Skeletal muscle satellite cell (primary cell): ENCODE data around the gene NPAS3.
A peak's percentile ranks its signal among the peaks of the same experiment; 100 is the strongest.

ENCODE experiments used
- H3K27me3 ChIP-seq: 2 replicates; pipeline ENCODE4 v1.7.0; 2013; ENCODE audit warnings: low read length; ENCODE audit not compliant: control insufficient read depth, insufficient read depth
- H3K36me3 ChIP-seq: 2 replicates; pipeline ENCODE4 v1.7.0; 2013; ENCODE audit warnings: mild to moderate bottlenecking, control low read depth, low read length; ENCODE audit not compliant: insufficient read depth
- H3K4me1 ChIP-seq: 2 replicates; pipeline ENCODE4 v1.7.0; 2013; ENCODE audit warnings: low read length; ENCODE audit not compliant: control insufficient read depth, insufficient read depth
- H3K4me2 ChIP-seq: 2 replicates; pipeline ENCODE4 v1.7.0; 2013; ENCODE audit warnings: mild to moderate bottlenecking, low read length
- H3K4me3 ChIP-seq: 2 replicates; pipeline ENCODE4 v1.7.0; 2013; ENCODE audit warnings: low read length
- H3K9ac ChIP-seq: 2 replicates; pipeline ENCODE4 v1.7.0; 2013; ENCODE audit warnings: mild to moderate bottlenecking, low read depth, low read length, moderate library complexity
- H3K9me3 ChIP-seq: replicated peaks from 2 replicates; pipeline ENCODE4 v1.7.0; 2013; ENCODE audit warnings: mild to moderate bottlenecking, control low read depth, low read length

NPAS3 gene

DNA sequence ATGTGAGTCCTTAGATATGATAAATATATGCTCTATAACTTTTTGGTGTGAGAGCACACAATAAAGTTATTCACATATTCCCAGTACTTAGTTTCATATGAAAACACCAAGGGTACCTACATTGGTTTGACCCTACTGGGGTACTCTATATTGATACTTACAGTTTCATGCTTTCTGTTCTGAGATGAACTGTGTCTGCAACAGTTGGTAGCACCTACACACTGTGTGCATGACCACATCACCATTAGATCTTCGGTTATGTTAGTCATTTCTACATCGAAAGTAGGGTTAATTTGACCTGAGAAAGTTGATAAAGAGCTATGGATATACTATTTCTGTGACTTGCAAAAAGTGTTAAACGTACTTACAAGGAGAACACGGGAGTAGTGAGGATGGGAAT, 337.2 kb downstream of the NPAS3 start:
- Histone ChIP-seq H3K9ac (no peak overlapping the region), H3K27me3 (peaks cover 3% of the 10 kb centered on the region), H3K4me1 (peaks cover 6% of the 10 kb centered on the region), H3K36me3 (no peaks in the 10 kb centered on the region), H3K4me3 (no peak overlapping the region), H3K9me3 (no peaks in the 10 kb centered on the region), H3K4me2 (no peak overlapping the region)

DNA sequence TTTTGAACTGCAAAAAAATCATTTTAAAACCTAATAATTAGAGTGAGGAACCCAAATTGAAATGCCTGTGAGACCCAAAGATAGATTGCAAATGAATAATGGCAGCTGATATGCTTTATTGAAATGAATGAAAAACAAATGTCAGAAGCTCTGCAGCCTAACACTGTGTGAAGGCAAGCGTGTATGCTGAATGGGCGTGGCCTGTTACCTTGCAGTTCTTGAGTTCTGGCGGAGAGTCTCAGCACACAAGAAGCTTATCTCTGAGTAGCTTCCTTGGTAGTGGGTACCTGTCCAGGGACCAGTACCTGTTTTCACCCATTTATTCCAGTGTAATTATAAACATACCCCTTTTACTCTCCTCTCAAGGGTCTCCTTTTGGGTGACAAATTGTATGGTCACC, 341.2 kb downstream of the NPAS3 start:
- Histone ChIP-seq H3K9me3 (no peaks in the 10 kb centered on the region), H3K9ac (no peak overlapping the region), H3K4me2 (no peak overlapping the region), H3K27me3 (peaks cover 3% of the 10 kb centered on the region), H3K4me3 (no peak overlapping the region), H3K4me1 (peaks cover 16% of the 10 kb centered on the region), H3K36me3 (no peaks in the 10 kb centered on the region)

DNA sequence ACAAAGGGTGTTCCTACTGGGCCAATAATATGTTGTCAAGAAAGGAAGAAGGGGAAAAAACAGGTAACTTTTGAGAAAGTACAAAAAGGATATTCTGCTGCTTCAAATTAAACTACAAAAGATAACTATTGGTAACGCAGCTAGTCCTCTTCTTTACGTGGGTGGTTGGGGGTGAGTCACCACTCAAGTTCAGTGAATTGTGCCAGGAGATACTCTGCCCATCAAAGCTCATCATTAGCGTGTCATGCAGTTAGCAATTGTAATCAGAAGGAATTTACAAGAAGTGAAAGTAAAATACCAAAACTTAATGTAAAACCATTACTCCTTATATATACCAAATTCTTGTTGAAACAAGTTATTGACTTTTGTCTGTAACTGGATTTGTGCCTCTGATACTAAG, 342.0 kb downstream of the NPAS3 start:
- H3K4me1 ChIP-seq: peaks cover 16% of the 10 kb centered on the region
- no peaks in the 10 kb centered on the region for H3K9me3 ChIP-seq
- H3K4me3 ChIP-seq: no peak overlapping the region
- H3K36me3 ChIP-seq: no peaks in the 10 kb centered on the region
- peak overlapping the region; percentile 42 for H3K4me2 ChIP-seq
- no peak overlapping the region for H3K9ac ChIP-seq
- peaks cover 3% of the 10 kb centered on the region for H3K27me3 ChIP-seq

DNA sequence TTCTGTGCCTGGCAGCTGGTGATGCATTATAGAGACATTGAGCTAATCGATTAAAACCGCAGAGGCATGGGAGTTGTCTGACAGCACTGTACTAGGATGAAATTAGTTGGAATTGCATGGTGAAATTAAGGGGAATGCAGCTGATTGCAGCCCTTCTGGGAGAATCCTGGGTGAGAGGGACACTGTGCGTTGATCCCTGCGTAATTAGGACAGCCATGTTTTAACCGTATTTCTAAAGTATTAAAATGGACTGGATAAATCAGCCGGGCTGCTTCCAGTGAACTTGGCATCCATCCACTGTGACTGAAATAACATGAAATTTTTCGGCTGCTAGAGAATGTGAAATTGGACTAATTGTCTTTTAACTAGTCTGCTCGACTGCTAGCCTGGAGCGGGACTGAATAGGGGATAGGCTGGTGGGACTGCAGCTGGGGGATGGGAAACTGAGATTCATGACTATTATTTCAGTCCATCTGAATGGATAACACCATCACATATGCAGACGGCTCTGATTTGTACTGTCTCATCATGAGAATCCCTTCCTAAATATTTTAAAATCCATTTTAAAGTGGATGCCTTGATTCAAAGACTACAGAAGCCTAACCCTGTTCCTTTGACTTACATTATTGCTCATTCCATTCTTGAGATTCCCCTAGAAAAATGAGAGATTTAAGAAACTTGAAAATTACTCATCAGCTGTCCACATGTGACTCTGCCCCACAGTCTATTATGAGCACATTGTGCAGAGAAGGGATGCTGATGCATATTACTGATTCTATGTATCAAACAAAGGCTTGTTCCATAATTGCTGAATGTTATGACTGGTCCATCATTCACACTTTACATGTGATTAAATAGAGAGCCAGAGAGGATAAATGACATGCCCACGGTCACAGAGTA, 343.9 kb downstream of the NPAS3 start:
- H3K9me3 ChIP-seq: no peaks in the 10 kb centered on the region
- H3K4me2 ChIP-seq: peak overlapping the region; percentile 42
- H3K9ac ChIP-seq: no peak overlapping the region
- peak overlapping the region; percentile 36 for H3K4me3 ChIP-seq
- peaks cover 16% of the 10 kb centered on the region for H3K4me1 ChIP-seq
- H3K36me3 ChIP-seq: no peaks in the 10 kb centered on the region
- peaks cover 3% of the 10 kb centered on the region for H3K27me3 ChIP-seq

DNA sequence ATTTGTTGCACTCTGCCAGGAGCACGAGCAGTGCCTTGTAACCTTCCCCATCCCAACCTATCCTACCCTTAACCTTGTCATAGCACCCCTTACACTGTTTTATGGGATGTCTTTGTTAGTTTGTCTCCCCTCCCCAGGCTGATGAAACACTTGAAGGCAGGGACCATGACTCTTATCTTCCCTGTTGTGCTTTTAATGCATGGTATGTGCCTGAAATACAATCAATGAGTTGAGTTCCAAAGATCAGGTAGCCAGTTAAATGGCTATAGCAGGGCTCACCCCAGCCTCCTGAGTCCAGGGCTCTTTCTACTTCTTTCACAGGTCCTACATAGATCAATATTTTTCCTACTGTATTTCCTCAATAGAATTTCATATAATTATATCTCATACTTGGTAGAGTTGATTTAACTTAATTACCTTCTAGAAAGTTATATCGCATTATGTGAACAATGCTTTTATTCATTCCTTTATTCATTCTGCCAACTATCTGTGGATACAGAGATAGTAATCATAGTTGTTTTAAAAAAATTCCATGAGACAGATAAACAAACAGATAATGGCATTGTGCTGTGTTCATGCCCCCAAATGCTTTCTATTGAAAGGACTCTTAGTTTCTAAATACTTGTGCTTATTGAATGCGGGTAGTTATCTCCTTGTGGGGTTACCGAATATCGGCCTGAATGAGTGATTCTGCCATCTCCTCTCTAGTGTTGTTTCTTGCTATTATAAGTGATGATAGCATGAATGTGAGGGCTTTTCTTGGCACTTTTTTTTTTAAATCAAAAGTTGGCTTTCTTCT, 347.4 kb downstream of the NPAS3 start:
- Histone ChIP-seq H3K4me2 (no peak overlapping the region), H3K9ac (no peak overlapping the region), H3K9me3 (no peaks in the 10 kb centered on the region), H3K27me3 (no peaks in the 10 kb centered on the region), H3K4me3 (no peak overlapping the region), H3K4me1 (peaks cover 9% of the 10 kb centered on the region), H3K36me3 (no peaks in the 10 kb centered on the region)

DNA sequence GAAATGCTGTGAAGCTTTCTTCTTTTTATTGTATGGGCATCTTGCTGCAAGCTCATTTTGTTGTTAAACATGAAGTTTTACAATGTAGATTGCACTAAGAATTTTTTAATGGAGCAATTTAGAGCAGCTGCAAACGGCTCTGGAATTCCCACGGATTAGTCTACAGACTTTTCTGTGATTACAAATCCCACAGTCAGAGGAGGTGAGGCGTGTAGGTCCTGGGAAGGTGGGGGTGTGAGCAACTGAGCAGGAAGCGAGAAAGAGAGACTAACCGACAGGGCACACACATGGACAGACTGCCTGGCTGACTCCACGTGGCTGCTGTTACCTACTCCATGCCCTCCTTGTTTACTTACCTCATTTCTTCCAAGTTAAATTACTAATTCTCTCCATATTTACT, 348.5 kb downstream of the NPAS3 start:
- Histone ChIP-seq H3K4me3 (no peak overlapping the region), H3K4me1 (peaks cover 5% of the 10 kb centered on the region), H3K4me2 (no peak overlapping the region), H3K36me3 (no peaks in the 10 kb centered on the region), H3K9ac (no peak overlapping the region), H3K27me3 (no peaks in the 10 kb centered on the region), H3K9me3 (no peaks in the 10 kb centered on the region)

DNA sequence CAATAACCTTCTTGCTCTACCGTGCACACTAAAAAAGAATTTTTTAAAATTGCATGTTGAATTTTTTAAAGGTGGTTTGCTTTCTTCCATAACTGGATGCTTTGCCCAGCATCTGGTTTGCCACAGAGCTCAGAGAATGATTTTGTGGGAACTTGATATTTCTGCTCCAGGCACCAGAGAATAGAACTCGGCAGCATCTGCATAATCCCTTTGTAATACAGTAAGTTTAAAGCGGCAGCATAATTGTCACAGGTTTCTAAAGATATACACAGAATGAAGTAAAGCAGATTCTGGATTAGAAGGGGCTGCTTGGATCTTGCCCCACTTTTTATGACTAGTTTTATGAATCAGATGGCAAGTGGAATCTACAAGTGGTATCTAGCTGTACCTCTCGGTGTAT, 352.0 kb downstream of the NPAS3 start:
- Histone ChIP-seq H3K9ac (no peak overlapping the region), H3K4me3 (no peak overlapping the region), H3K36me3 (no peaks in the 10 kb centered on the region), H3K4me1 (no peaks in the 10 kb centered on the region), H3K9me3 (no peaks in the 10 kb centered on the region), H3K4me2 (no peak overlapping the region), H3K27me3 (no peaks in the 10 kb centered on the region)

DNA sequence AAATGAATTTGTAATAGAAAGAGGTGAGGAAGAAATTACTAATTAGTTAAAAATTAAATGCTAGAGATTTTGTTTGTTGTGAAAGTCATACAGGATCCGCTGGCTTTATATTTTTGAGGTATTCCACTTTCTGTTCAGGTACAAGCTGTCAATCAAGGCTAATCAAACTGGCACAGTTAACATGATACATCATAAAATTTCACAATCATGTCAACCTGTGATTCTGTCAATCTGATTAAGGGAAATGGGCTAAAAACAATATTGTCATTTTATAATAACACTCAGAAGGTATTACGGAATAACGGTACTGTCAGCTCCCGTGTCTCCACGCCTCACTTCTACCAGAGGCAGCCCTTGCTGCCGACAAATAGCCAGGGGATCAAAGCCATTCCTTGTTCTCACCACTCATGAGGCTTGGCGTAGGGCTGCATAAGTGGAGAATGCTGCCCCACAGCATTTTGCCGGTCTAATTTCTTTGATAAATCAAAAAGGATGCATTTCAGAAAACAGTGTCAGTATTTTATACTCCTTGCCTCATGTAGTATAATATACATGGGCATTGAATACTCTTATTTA, 352.9 kb downstream of the NPAS3 start:
- no peaks in the 10 kb centered on the region for H3K9me3 ChIP-seq
- no peak overlapping the region for H3K9ac ChIP-seq
- H3K4me3 ChIP-seq: no peak overlapping the region
- H3K4me2 ChIP-seq: no peak overlapping the region
- H3K27me3 ChIP-seq: no peaks in the 10 kb centered on the region
- H3K36me3 ChIP-seq: no peaks in the 10 kb centered on the region
- H3K4me1 ChIP-seq: no peaks in the 10 kb centered on the region

DNA sequence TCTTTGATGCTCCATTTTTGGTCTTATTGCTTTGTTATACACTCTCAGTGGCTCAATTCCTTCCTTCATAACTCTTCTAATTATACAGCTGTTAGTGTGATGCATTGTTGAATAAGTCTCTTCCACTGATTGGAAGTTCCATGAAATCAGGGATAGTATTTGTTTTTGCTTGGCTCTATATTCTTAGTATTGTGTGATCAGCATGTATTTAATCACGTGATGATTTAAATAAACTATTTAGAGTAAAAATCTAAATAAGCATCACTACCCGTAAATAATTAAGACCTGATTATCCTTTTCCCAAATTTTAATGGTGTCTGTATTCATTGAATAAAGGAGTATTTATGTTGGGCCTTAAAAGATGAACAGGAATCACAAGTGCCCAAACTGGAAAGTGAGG, 355.7 kb downstream of the NPAS3 start:
- Histone ChIP-seq H3K4me3 (no peak overlapping the region), H3K9me3 (no peaks in the 10 kb centered on the region), H3K36me3 (no peaks in the 10 kb centered on the region), H3K4me1 (no peaks in the 10 kb centered on the region), H3K27me3 (no peaks in the 10 kb centered on the region), H3K4me2 (no peak overlapping the region), H3K9ac (no peak overlapping the region)

DNA sequence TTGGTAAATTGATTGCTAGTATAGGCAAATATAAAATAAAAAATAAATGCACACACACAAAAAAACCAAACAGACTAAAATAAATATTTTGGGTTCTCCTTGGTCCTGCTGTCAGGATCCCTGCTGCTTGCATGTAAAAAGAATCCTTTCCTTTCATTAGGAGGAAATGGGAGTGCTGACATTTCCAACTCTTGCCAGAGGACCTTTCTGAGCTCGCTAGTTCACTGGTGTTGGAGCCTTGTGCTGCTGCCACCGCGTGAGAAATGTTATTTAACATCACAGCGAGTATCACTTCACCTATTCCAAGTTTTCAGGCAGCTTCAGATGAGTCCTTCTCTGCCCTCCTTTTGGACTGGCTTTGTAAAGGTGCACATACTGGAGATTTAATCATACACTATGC, 358.9 kb downstream of the NPAS3 start:
- Histone ChIP-seq H3K9ac (no peak overlapping the region), H3K4me1 (no peaks in the 10 kb centered on the region), H3K9me3 (no peaks in the 10 kb centered on the region), H3K36me3 (no peaks in the 10 kb centered on the region), H3K4me2 (no peak overlapping the region), H3K27me3 (no peaks in the 10 kb centered on the region), H3K4me3 (no peak overlapping the region)

DNA sequence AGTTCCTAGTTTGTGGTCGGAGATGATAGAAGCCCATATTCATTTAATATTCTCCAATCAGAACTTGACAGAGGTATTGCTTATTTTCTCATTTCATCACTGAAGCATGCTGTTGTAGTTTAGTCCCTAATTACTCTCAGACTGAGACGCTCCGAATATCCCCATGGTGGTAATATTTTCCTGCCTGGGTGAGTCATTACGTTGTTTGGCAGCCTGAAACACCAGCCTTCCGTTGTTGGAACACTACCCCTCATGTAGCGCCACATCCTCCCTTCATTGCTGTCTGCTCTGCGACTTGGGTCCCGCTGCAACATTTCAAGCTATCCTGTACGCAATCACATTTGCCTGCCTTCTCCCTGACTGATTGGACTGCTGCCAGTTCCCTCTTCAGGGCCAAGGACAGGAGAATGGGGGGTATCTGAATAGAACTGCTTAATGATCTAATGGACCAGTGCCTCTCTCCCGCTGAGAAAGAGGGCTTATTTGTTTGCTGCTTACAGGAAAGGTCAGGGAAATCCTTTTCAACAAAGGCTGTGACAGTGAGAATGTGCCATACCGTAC, 369.1 kb downstream of the NPAS3 start:
- no peaks in the 10 kb centered on the region for H3K4me1 ChIP-seq
- H3K9ac ChIP-seq: no peak overlapping the region
- H3K27me3 ChIP-seq: no peaks in the 10 kb centered on the region

More for the DNA sequence above, 369.1 kb downstream of the NPAS3 start:
- no peaks in the 10 kb centered on the region for H3K9me3 ChIP-seq
- H3K4me2 ChIP-seq: no peak overlapping the region
- no peak overlapping the region for H3K4me3 ChIP-seq
- H3K36me3 ChIP-seq: no peaks in the 10 kb centered on the region
